T-helper 22 cell (primary cell): Measurements from ENCODE around the gene ZEB2.

Source experiments
- DNase-seq: peaks from one replicate; pipeline ENCODE4 v3.0.0-alpha.2; 2020; ENCODE audit warnings: low read depth

Gene ZEB2

GRCh38 chr2:144449028-144449406 lies 70.9 kb downstream of the ZEB2 start:
- no peak for DNase-seq

DNA sequence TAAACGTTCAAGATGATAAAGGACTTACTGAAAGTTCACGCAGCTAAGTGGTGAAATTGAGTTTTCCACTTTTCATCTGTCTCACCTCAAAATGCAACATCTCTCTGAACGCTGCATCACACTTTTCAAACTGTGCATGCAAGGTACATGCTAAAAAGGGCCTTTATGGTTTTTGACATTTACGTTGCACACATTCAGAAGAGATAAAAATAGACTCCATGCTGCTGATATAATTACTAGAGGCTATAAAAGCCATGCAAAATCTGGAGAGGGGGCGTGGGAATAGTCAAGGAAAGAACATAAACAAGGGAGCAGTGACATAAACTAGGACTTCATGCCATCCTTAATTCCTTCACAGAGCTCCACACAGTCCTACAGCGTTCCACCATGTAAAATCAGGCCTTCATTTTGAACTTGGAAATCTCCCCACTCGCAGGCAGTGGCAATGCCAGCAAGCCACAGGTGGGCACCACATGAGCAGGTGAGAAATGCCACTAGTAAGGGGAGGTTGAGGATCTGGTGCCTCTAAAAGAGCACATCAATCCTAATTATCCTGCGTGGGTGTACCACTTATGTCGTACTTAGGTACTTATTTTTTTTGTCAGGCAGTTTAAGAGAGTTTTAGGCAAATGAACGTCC lies 71.4 kb downstream of the ZEB2 start:
- no peak for DNase-seq

DNA sequence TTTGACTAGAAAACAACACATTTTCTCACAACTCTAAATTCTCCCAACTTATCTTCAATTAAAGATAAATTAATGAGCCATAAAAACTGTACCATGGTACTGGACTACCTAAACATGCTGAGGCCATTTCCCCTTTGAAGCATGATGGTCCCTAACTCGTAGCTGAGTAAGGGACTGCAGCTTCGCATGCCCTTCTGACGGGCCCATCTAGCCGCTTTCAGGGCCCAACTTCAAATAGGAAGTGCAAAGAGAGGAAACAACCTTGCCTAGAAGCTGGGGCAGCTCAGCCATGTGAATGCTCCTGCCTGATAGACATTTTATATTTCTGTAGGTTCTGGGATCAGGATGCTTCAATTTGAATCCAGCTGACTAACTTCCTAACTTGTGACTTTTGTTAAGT lies 72.4 kb downstream of the ZEB2 start:
- no peak for DNase-seq

GRCh38 chr2:144446136-144446535 lies 73.8 kb downstream of the ZEB2 start:
- no peak for DNase-seq

DNA sequence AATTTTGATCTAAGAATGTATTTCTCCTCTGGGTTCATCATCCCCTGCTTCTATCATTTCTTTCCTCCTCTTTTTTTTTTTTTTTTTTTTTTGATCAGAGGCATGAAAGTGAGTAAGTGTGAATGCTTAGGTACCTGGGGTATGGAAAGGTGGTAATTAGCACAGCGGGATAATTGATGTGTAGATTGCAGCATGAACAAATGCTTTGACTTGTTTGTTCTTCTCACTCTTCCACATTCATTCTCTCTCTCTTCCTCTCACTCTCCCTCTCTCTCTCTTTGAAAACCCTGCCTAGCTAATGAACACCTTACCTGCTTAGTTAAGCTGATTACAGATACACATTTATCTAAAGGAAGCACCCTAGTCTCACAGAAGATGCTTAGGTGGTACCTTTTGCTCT lies 74.7 kb downstream of the ZEB2 start:
- DNase-seq: no peak

GRCh38 chr2:144443837-144444817 lies 75.8 kb downstream of the ZEB2 start:
- no peak for DNase-seq

DNA sequence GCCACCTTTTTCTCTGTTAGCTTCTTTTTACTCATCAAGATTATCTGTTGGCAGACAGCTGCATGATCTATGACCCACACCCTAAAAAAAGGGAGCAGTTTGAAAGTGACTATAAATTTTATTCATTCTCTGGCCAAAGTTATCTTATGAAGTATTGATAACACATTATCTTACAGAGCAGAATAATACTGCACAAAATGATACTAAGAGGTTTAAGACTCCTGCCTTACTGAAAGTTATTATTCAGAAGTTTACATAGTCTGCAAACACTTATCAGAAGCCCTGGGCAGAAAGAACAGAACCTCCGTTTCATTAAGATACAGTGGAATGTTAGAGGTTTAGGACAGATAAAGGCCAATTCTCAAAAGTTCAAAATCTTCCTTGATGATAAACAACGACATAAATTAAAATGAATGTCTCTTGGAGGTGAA lies 78.2 kb downstream of the ZEB2 start:
- no peak for DNase-seq

GRCh38 chr2:144439993-144440392 lies 79.9 kb downstream of the ZEB2 start:
- DNase-seq: no peak

DNA sequence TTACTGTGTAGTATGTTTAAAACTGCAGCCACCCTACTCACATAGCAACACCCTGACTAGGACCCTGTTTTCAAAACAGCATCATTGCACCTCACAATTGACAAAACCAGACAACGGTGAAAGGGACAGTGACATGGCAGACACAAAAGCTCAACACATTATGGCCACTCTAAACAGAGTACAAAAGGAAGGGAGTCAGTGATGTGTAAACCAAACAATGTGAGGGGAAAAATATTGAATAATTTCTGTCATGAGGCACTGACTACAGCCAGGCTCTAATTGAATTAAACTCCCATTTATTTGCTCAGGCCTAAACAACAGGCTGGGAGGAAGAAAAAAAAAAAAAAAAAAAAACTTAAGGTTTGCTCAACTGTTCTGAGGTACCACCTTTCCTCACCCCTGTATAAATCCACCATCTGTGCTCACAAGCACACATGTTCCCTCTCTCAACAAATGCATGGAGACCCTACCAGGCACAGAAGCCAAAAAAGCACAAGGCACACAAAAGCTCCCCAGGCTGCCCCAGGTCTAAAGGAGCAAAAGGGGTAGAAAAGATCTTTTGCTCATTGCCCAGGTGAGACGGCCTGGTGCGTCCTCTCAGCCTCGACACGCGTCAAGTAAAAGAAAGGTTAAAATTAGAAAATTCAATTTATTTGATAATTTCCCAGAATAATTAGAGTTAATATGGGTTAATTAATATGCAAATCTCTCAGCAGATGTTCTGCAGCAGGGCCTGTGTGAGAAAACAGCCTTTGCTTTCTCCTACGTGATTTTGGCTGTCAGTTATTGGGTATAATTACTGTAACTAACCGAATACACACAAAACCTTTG lies 80.9 kb downstream of the ZEB2 start:
- DNase-seq: no peak

- no peak for DNase-seq
Observed at GRCh38 chr2:144437636-144438035, 82.3 kb downstream of the ZEB2 start.

DNA sequence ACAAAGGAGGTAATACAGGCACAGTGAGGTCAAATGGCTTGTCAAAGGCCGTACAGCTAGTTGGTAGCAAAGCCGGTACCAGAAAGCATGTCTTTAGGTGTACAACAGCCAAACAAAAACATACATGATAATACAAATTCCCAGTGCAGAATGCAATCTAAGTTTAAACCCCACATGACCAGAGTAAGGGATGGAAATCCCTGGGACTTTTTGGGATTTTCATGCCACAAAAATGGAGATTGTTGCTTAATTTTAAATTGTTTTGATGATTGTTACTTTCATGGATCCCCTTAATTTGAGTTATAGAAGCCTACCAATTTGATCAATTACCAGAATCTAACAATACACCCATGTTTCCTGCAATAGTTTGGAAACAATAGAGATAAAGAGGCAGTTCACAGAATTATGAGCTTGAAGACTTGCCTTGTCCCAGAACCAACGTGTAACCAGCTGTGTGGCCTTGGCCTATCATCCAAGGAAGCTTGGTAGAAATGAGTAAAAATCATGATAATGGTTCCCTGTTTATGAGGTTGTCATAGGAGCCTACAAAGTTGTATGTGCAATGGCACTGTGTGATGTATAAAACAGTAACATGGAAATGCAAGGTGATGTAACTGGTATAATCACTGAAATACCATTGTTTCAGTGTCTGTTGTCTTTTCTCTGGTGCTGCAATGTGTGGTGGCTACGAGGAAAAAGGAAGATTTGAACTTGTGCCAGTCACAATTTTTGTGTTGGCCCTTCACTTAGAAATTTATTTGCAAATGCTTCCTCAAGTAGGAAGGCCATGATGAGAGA lies 85.3 kb downstream of the ZEB2 start:
- DNase-seq: no peak

DNA sequence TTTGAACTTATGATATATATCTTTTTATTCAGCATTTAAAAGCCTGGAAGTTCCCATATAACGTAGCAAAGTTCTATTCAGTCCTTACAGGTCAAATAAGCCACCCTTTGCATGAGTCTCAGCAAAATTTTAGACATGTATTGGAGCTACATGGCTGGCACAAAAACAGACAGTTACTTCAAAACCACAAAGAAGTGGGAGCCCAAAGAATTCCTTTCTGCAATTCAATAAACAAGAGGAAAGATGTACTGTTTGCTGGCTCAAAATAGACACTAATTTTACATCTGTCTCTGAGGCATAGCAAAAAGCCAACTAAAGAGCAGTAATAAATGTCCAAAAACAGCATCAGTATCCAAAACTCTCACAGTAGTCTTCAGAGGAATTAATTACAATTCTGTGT lies 87.0 kb downstream of the ZEB2 start:
- DNase-seq: no peak

GRCh38 chr2:144431998-144432397 lies 87.9 kb downstream of the ZEB2 start:
- DNase-seq: no peak

DNA sequence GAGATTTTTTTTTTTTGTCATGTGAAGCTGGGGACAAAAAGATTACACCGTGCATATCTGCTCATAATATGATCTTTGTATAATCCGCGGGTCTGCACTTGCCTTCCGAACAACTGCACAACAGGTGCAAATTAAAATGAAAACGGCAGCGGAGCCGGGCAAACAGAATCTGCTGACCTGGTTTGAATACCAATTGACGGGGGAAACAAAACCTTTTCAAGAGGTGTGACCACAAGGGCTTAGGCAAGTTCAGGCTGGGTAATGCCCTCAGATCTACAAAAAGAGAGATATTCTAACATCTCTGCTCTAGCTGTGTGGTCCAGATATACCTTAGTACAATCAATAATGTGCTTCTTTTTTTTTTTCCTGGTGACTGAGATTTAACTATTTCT lies 88.5 kb downstream of the ZEB2 start:
- no peak for DNase-seq

GRCh38 chr2:144430722-144431391 lies 89.1 kb downstream of the ZEB2 start:
- no peak for DNase-seq

- no peak for DNase-seq
Observed at GRCh38 chr2:144429396-144430112, 90.4 kb downstream of the ZEB2 start.

DNA sequence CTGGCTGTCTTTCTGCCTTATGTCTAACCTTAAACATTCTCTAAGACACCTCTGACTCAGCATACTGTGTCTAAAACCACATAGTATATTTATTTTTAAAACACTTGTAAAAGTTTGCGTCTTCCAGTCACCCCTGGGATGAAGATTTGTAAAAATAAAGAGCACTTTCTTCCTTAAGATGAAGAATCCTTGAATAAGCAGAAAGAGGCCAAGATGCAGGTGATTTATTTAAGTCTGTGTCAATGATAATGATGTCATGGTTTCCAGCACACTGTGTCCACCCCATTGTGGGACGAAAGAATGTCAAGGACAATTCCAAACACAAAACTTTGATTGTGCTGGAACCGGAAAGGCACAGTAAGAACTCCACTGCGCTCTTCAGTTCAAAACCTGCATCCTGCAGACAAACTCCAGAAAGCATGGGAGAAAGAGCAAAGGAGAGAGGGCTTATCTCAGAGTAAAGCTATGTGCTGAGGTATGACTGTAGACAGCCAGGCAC lies 92.9 kb downstream of the ZEB2 start:
- DNase-seq: no peak

- DNase-seq: no peak
Observed at GRCh38 chr2:144426355-144426754, 93.6 kb downstream of the ZEB2 start.

- DNase-seq: no peak
Observed at GRCh38 chr2:144424559-144425240, 95.2 kb downstream of the ZEB2 start.
